GM12801 (cell line): ENCODE results near the gene MPC2.

ENCODE experiments used
- CTCF ChIP-seq: IDR thresholded peaks from one replicate; pipeline ENCODE4 v1.5.1; 2011; ENCODE audit warnings: control low read depth; ENCODE audit not compliant: insufficient read length; ENCODE audit errors: extremely low read depth

Gene MPC2

GRCh38 chr1:167968569-167968968 is 31.7 kb upstream of the MPC2 start:
- TF ChIP-seq CTCF: no peak

- TF ChIP-seq CTCF: no peak
Measured at GRCh38 chr1:167966050-167966449, 29.2 kb upstream of the MPC2 start.

GRCh38 chr1:167964646-167965045 is 27.8 kb upstream of the MPC2 start:
- TF ChIP-seq CTCF: no peak

- TF ChIP-seq CTCF: no peak
Measured at GRCh38 chr1:167957710-167958109, 20.8 kb upstream of the MPC2 start.

GRCh38 chr1:167955915-167956314 is 19.0 kb upstream of the MPC2 start:
- no peak for TF ChIP-seq CTCF

- TF ChIP-seq CTCF: no peak
Measured at GRCh38 chr1:167950569-167950968, 13.7 kb upstream of the MPC2 start.

GRCh38 chr1:167949785-167950184 is 12.9 kb upstream of the MPC2 start:
- TF ChIP-seq CTCF: no peak

GRCh38 chr1:167947733-167948132 is 10.9 kb upstream of the MPC2 start:
- TF ChIP-seq CTCF: no peak
